ENCODE results near the gene IRS1. TPM values are rescaled to one million over a fixed set of nuclear protein-coding genes. Genes with fewer than 3 reads are reported as not detected.
A peak's percentile ranks its signal among the peaks of the same experiment; 100 is the strongest.

The IRS1 gene
- total RNA-seq, 1 experiment from 2014 or later = 38.8 TPM

GRCh38 chr2:226772389-226773179 is 27.0 kb downstream of the IRS1 start:
- DNase-seq = no peak
- CTCF ChIA-PET = no interaction called here
- intact Hi-C loops (cut with micrococcal nuclease) = no loop called here
- H3K27me3 ChIP-seq (ENCODE audit: low read length) = no peaks in the 10 kb centered on the region
- H4K20me1 ChIP-seq (ENCODE audit: low read length) = 0 out of 2 replicates have a peak, but pooled peaks cover 5% of the 10 kb centered on the region
- peaks cover 98% of the 10 kb centered on the region for H3K79me2 ChIP-seq (ENCODE audit: low read length)
- H3K36me3 ChIP-seq (ENCODE audit: low read depth, low read length) = peaks cover 47% of the 10 kb centered on the region
- no peak overlapping the region for H3K27ac ChIP-seq (ENCODE audit: low read length)
- no TSS peak for BruUV-seq (replicated peaks)
- H2AFZ ChIP-seq (ENCODE audit: low read length) = no peak overlapping the region
- no peaks in the 10 kb centered on the region for H3F3A ChIP-seq (ENCODE audit: low read length, unreplicated experiment)
- POLR2A ChIA-PET (ENCODE audit: unreplicated experiment) = interaction anchor here (0.7 kb wide), 1 partner anchor 20 kb away, joined by 3 read pairs; no protein-coding TSS in a partner anchor
- no peak overlapping the region for H3K4me2 ChIP-seq (ENCODE audit: low read length)
- H3K9me2 ChIP-seq (replicated peaks; ENCODE audit: low read length) = no peaks in the 10 kb centered on the region
- peaks cover 12% of the 10 kb centered on the region; the same call in 1 of the 2 replicates for H3K4me1 ChIP-seq (ENCODE audit: insufficient read depth, low read length)
- H3K4me3 ChIP-seq (ENCODE audit: low read length) = no peak overlapping the region
- no peaks in the 10 kb centered on the region for H3K9me3 ChIP-seq (ENCODE audit: low read length)
- ATAC-seq = peak; percentile 29; the same call in 1 of the 2 replicates
- H3K9ac ChIP-seq (ENCODE audit: low read length) = no peak overlapping the region
- no peak for TF ChIP-seq CTCF (conservative IDR thresholded peaks at IDR 0.05; ENCODE audit: low read depth, low read length)

- H4K20me1 ChIP-seq (ENCODE audit: low read length) = 0 out of 2 replicates have a peak, but pooled peaks cover 5% of the 10 kb centered on the region
Observed at GRCh38 chr2:226771067-226771466, 28.6 kb downstream of the IRS1 start.

More at GRCh38 chr2:226771067-226771466, 28.6 kb downstream of the IRS1 start:
- Histone ChIP-seq H3F3A (ENCODE audit: low read length, unreplicated experiment) (no peaks in the 10 kb centered on the region), H2AFZ (ENCODE audit: low read length) (no peak overlapping the region), H3K27me3 (ENCODE audit: low read length) (no peaks in the 10 kb centered on the region), H3K4me2 (ENCODE audit: low read length) (no peak overlapping the region), H3K79me2 (ENCODE audit: low read length) (peaks cover 98% of the 10 kb centered on the region), H3K4me1 (ENCODE audit: insufficient read depth, low read length) (peaks cover 12% of the 10 kb centered on the region; the same call in 1 of the 2 replicates), H3K36me3 (ENCODE audit: low read depth, low read length) (peaks cover 40% of the 10 kb centered on the region), H3K9ac (ENCODE audit: low read length) (no peak overlapping the region), H3K27ac (ENCODE audit: low read length) (no peak overlapping the region), H3K4me3 (ENCODE audit: low read length) (no peak overlapping the region), H3K9me3 (ENCODE audit: low read length) (no peaks in the 10 kb centered on the region), H3K9me2 (replicated peaks; ENCODE audit: low read length) (no peaks in the 10 kb centered on the region)
- ChIA-PET CTCF (no interaction called here), POLR2A (ENCODE audit: unreplicated experiment) (no interaction called here)
- BruUV-seq (replicated peaks) = no TSS peak
- intact Hi-C loops (cut with micrococcal nuclease) = no loop called here
- no peak for TF ChIP-seq EZH2phosphoT487 (IDR thresholded peaks at IDR 0.05; ENCODE audit: borderline replicate concordance, low read length)
- no peak for TF ChIP-seq CTCF (conservative IDR thresholded peaks at IDR 0.05; ENCODE audit: low read depth, low read length)
- TF ChIP-seq EZH2 (IDR thresholded peaks at IDR 0.05; ENCODE audit: low read length, unreplicated experiment) = no peak
- DNase-seq (no peak), ATAC-seq (no peak; the same call in 1 of the 2 replicates)

All from PC-3 (cell line).